GM12878 (cell line): ENCODE results near the gene SCARB1. TPM values are rescaled to one million over a fixed set of nuclear protein-coding genes. Genes with fewer than 3 reads are reported as not detected.

ENCODE experiments used
- ATAC-seq: fragments of 200-7000 bp; cut with Tn5 transposase; 3 replicates; pipeline ENCODE4 v1.9.1; 2020; ENCODE audit warnings: mild to moderate bottlenecking, moderate library complexity
- BruUV-seq: library from RNA; stranded (reverse); fragments of 400-500 nt; replicated peaks from 2 replicates; lab custom pipeline; 2021; lab: Mats Ljungman, UMichigan
- CTCF ChIA-PET: fragments of 300-600 bp; sonication (Branson Sonifier 250); formaldehyde crosslinking; extraction: SDS; loops from one replicate; lab custom pipeline; 2021; ENCODE audit warnings: inconsistent platforms; lab: Yijun Ruan, JAX
- POLR2A ChIA-PET: fragments of 350-600 bp; formaldehyde crosslinking; extraction: SDS; loops from one replicate; lab custom pipeline; 2021; ENCODE audit warnings: inconsistent platforms; lab: Charles Lee
- RAD21 ChIA-PET: fragments of 300-600 bp; sonication (Branson Sonifier 250); formaldehyde crosslinking; loops from one replicate; lab custom pipeline; 2023; ENCODE audit warnings: antibody characterized with exemption; ENCODE audit not compliant: unreplicated experiment; lab: Charles Lee
- SMC1A ChIA-PET: fragments of 300-600 bp; sonication (Branson Sonifier 250); formaldehyde crosslinking; loops from one replicate; lab custom pipeline; 2023; ENCODE audit not compliant: unreplicated experiment, uncharacterized antibody; lab: Charles Lee
- DNase-seq: peaks from one replicate; pipeline ENCODE4 v3.0.0-alpha.2; 2011; ENCODE audit warnings: low read depth, low spot score
- FAIRE-seq: peaks from 3 replicates; lab custom pipeline; 2011; peaks lifted over from hg19 to GRCh38; lab: Jason Lieb, UNC
- H2AFZ ChIP-seq: 2 replicates; pipeline ENCODE4 v1.6.0; 2011; ENCODE audit warnings: low read depth, low read length, control low read depth; ENCODE audit not compliant: control insufficient read depth
- H3K27ac ChIP-seq: 2 replicates; pipeline ENCODE4 v1.5.1; 2011; ENCODE audit warnings: control low read depth; ENCODE audit not compliant: control insufficient read depth, insufficient read depth
- H3K27me3 ChIP-seq, 2 experiments: replicated peaks in 1 of 2; 2 replicates each; pipeline versions ENCODE4 v1.6.0 to v1.6.1; 2011; ENCODE audit warnings: low read length in 1 of 2; ENCODE audit not compliant: control insufficient read depth in 2 of 2, insufficient read depth in 2 of 2
- H3K36me3 ChIP-seq, 2 experiments: 2 replicates each; pipeline ENCODE4 v1.5.1; 2011; ENCODE audit warnings: low read length in 1 of 2; ENCODE audit not compliant: control insufficient read depth in 2 of 2, insufficient read depth in 2 of 2
- H3K4me1 ChIP-seq: 2 replicates; pipeline ENCODE4 v1.6.1; 2011; ENCODE audit warnings: mild to moderate bottlenecking, low read length, moderate library complexity, mixed read lengths; ENCODE audit not compliant: control insufficient read depth, insufficient read depth
- H3K4me2 ChIP-seq: 2 replicates; pipeline ENCODE4 v1.6.0; 2011; ENCODE audit warnings: control low read depth; ENCODE audit not compliant: control insufficient read depth, insufficient read depth
- H3K4me3 ChIP-seq: fragments of 200-600 bp; sonication (generic); 2 replicates; pipeline ENCODE4 v1.5.1; 2016
- H3K79me2 ChIP-seq: 2 replicates; pipeline ENCODE4 v1.6.0; 2011; ENCODE audit warnings: low read length; ENCODE audit not compliant: control insufficient read depth, insufficient read depth
- H3K9ac ChIP-seq: 2 replicates; pipeline ENCODE4 v1.8.0; 2011; ENCODE audit warnings: low read length, control low read depth, mixed read lengths; ENCODE audit not compliant: control insufficient read depth, insufficient read depth
- H3K9me3 ChIP-seq: replicated peaks from 3 replicates; pipeline ENCODE4 v1.5.1; 2011; ENCODE audit warnings: mild to moderate bottlenecking, low read length; ENCODE audit not compliant: control insufficient read depth, insufficient read depth
- H4K20me1 ChIP-seq: 2 replicates; pipeline ENCODE4 v1.6.0; 2011; ENCODE audit not compliant: control insufficient read depth, insufficient read depth
- BHLHE40 ChIP-seq, 2 experiments: fragments of 450-650 bp in 1 of 2; IDR thresholded peaks; 2 replicates each; pipeline ENCODE4 v1.6.1; 2011 to 2017; ENCODE audit warnings: low read depth in 2 of 2, borderline replicate concordance in 1 of 2, improper control_type of control experiment in 1 of 2, low read length in 1 of 2, mild to moderate bottlenecking in 1 of 2
- BRCA1 ChIP-seq: IDR thresholded peaks from 2 replicates; pipeline ENCODE4 v1.6.1; 2011; ENCODE audit warnings: low read depth, low read length, improper control_type of control experiment
- ESRRA ChIP-seq: IDR thresholded peaks from 2 replicates; pipeline ENCODE4 v1.6.1; 2012; ENCODE audit warnings: mild to moderate bottlenecking, low read length, improper control_type of control experiment
- IRF3 ChIP-seq: fragments of 450-650 bp; IDR thresholded peaks from 2 replicates; pipeline ENCODE4 v1.6.1; 2014; ENCODE audit warnings: mild to moderate bottlenecking
- JUND ChIP-seq: IDR thresholded peaks from 2 replicates; pipeline ENCODE4 v1.6.1; 2012; ENCODE audit warnings: low read depth, mild to moderate bottlenecking, low read length, improper control_type of control experiment, moderate library complexity
- MEF2B ChIP-seq: fragments of 450-650 bp; IDR thresholded peaks from 2 replicates; pipeline ENCODE4 v1.6.1; 2018; ENCODE audit warnings: mild to moderate bottlenecking, moderate library complexity; ENCODE audit not compliant: partially characterized antibody, poor library complexity, severe bottlenecking
- MLLT1 ChIP-seq: fragments of 450-650 bp; IDR thresholded peaks from 2 replicates; pipeline ENCODE4 v1.6.1; 2016; ENCODE audit warnings: mild to moderate bottlenecking
- NFXL1 ChIP-seq: fragments of 450-650 bp; IDR thresholded peaks from 2 replicates; pipeline ENCODE4 v1.6.1; 2017; ENCODE audit warnings: antibody characterized with exemption, mild to moderate bottlenecking, borderline replicate concordance
- POLR2A ChIP-seq: IDR thresholded peaks from 2 replicates; pipeline ENCODE4 v1.6.1; 2011; ENCODE audit warnings: low read depth, mild to moderate bottlenecking, low read length
- SREBF1 ChIP-seq: IDR thresholded peaks from 2 replicates; pipeline ENCODE4 v1.6.1; 2012; ENCODE audit warnings: mild to moderate bottlenecking, low read length
- ZBED1 ChIP-seq: IDR thresholded peaks from 2 replicates; pipeline ENCODE4 v1.6.1; 2016; ENCODE audit warnings: borderline replicate concordance
- ZNF687 ChIP-seq: fragments of 450-650 bp; IDR thresholded peaks from 2 replicates; pipeline ENCODE4 v1.6.1; 2017; ENCODE audit warnings: mild to moderate bottlenecking, moderate library complexity
- WGBS: methylation state at CpG from one replicate; pipeline ENCODE4 v1.1.6; 2016; ENCODE audit warnings: low lambda C conversion rate; ENCODE audit not compliant: insufficient replicate concordance, insufficient coverage; ENCODE audit errors: missing lambda C conversion rate; 5-methylcytosine and 5-hydroxymethylcytosine counted together
- in situ Hi-C: fragments of 300-500 bp; cut with MboI; formaldehyde crosslinking; loops from 9 replicates; pipeline ENCODE4 v1.14.3; 2018; ENCODE audit warnings: mixed read lengths
- intact Hi-C: fragments of 100-400 bp; cut with micrococcal nuclease; formaldehyde crosslinking; loops from one replicate; pipeline ENCODE4 v1.14.2; 2022; ENCODE audit not compliant: unreplicated experiment
- polyA plus RNA-seq, 11 experiments: library from polyadenylated mRNA; depleted of rRNA in 4 of 11; unstranded in 6 of 11; stranded (reverse) in 5 of 11; fragments of >200 nt; fragmentation: Nextera tagmentation in 4 of 11; fragmentation: Illumina TruSeq in 1 of 11; extraction: Ambion mirVana in 4 of 11; extraction: Trizol in 1 of 11; gene quantifications; 1 replicate in 1 of 11; 2 replicates in 10 of 11; pipeline versions ENCODE4 v1.2.1 to v1.2.3, GENCODE V29; 2011 to 2016; ENCODE audit warnings: inconsistent platforms in 2 of 11, missing spikeins in 2 of 11, low read depth in 1 of 11
- total RNA-seq, 4 experiments: library from RNA; depleted of rRNA in 3 of 4; stranded (reverse); fragments of >200 nt in 3 of 4; fragmentation: Illumina TruSeq in 1 of 4; extraction: Trizol in 1 of 4; gene quantifications; 2 replicates each; pipeline versions ENCODE4 v1.2.1 to v1.2.3, GENCODE V29; 2013 to 2021

SCARB1 gene
- total and polyA plus RNA-seq, 10 of the 15 experiments (the other 5 are each of a cell fraction or from before 2014, with no cell fraction given), result 0.34 to 104 (median 63.1) TPM

- TF ChIP-seq MLLT1 (no peak), ESRRA (no peak)
Measured at GRCh38 chr12:124861492-124861891, 2.2 kb downstream of the SCARB1 start (continued).

- no peak for ATAC-seq
- no peak for TF ChIP-seq MEF2B
- no peak for TF ChIP-seq BHLHE40 (IDR thresholded peaks at IDR 0.05; ENCODE audit: borderline replicate concordance in 1 of 2, low read depth in 2 of 2, low read length in 1 of 2)
- TF ChIP-seq NFXL1, result no peak
- TF ChIP-seq BRCA1, result no peak
- no peak for TF ChIP-seq IRF3
- no peak for TF ChIP-seq ZBED1
- 0 out of 2 replicates have a peak, but pooled peaks have one; percentile 1 for TF ChIP-seq ZNF687
- no peak for TF ChIP-seq SREBF1
- TF ChIP-seq POLR2A, result peak; percentile 27; the same call in 1 of the 2 replicates
- TF ChIP-seq JUND, result no peak
- RAD21 ChIA-PET, result interaction anchor here (0.8 to 6.3 kb wide), 5 partner anchors 29 to 62 kb away, joined by 3 to 46 read pairs (median 3); no protein-coding TSS in a partner anchor
- in situ Hi-C loops (no loop called here), intact Hi-C loops (no loop called here)
- H3K79me2 ChIP-seq, result peaks cover 86% of the 10 kb centered on the region
- no peaks in the 10 kb centered on the region for H3K9me3 ChIP-seq
- FAIRE-seq, result no peak
- peak overlapping the region; percentile 28 for H3K4me2 ChIP-seq
- 84% methylated on average over 11 of the region's 11 CpGs for WGBS
- peaks cover 2 to 10% of the 10 kb centered on the region in 2 experiments for H3K36me3 ChIP-seq
- no peaks in the 10 kb centered on the region for H4K20me1 ChIP-seq
- DNase-seq, result no peak
- H3K27me3 ChIP-seq, result no peaks in the 10 kb centered on the region
- POLR2A ChIA-PET, result interaction anchor here (1.4 to 2.5 kb wide), 4 partner anchors 30 to 49 kb away, joined by 4 to 9 read pairs (median 4); no protein-coding TSS in a partner anchor
- CTCF ChIA-PET, result interaction anchor here (1.0 to 2.7 kb wide), 6 partner anchors 12 to 49 kb away, joined by 3 to 11 read pairs (median 4); no protein-coding TSS in a partner anchor
- H3K27ac ChIP-seq, result no peak overlapping the region
- no TSS peak for BruUV-seq
- no peak overlapping the region for H3K9ac ChIP-seq
- SMC1A ChIA-PET, result interaction anchor here (1.2 to 1.7 kb wide), 2 partner anchors 30 to 49 kb away, joined by 3 to 5 read pairs; no protein-coding TSS in a partner anchor
- H2AFZ ChIP-seq, result no peak overlapping the region
- peaks cover 13% of the 10 kb centered on the region for H3K4me1 ChIP-seq
- H3K4me3 ChIP-seq, result 0 out of 2 replicates have a peak overlapping the region, but pooled peaks have one; percentile 2
Measured at GRCh38 chr12:124857921-124858461, 5.7 kb downstream of the SCARB1 start.
